Loucy (cell line): ENCODE data around the gene MBNL1.

Source experiments
- H2AFZ ChIP-seq: fragments of 200-600 bp; sonication (generic); 2 replicates; pipeline ENCODE4 v1.6.0; 2016; ENCODE audit warnings: antibody characterized with exemption, mild to moderate bottlenecking, low read length, moderate library complexity
- H3F3A ChIP-seq: fragments of 200-600 bp; 2 replicates; pipeline ENCODE4 v1.6.0; 2016; ENCODE audit warnings: antibody characterized with exemption, low read depth, mild to moderate bottlenecking
- H3K27me3 ChIP-seq: fragments of 200-600 bp; sonication (generic); 2 replicates; pipeline ENCODE4 v1.6.1; 2014; ENCODE audit warnings: low read length, mild to moderate bottlenecking; ENCODE audit not compliant: insufficient read depth, poor library complexity, severe bottlenecking
- H3K36me3 ChIP-seq: fragments of 200-600 bp; sonication (generic); 2 replicates; pipeline ENCODE4 v1.6.1; 2016; ENCODE audit warnings: low read length; ENCODE audit not compliant: insufficient read depth
- H3K4me1 ChIP-seq: fragments of 200-600 bp; sonication (generic); 2 replicates; pipeline ENCODE4 v1.5.1; 2014; ENCODE audit warnings: low read length, mild to moderate bottlenecking; ENCODE audit not compliant: insufficient read depth, poor library complexity, severe bottlenecking
- H3K4me2 ChIP-seq: fragments of 200-600 bp; sonication (generic); 2 replicates; pipeline ENCODE4 v1.6.0; 2014; ENCODE audit warnings: antibody characterized with exemption, low read length, low read depth, mild to moderate bottlenecking; ENCODE audit not compliant: poor library complexity, severe bottlenecking
- H3K4me3 ChIP-seq: fragments of 200-600 bp; sonication (generic); 2 replicates; pipeline ENCODE4 v1.5.1; 2014; ENCODE audit warnings: low read length, mild to moderate bottlenecking, mixed read lengths; ENCODE audit not compliant: poor library complexity, severe bottlenecking
- H3K79me2 ChIP-seq: fragments of 200-600 bp; sonication (generic); 2 replicates; pipeline ENCODE4 v1.6.1; 2014; ENCODE audit warnings: low read length; ENCODE audit not compliant: insufficient read depth
- H3K9ac ChIP-seq: fragments of 200-600 bp; sonication (generic); 2 replicates; pipeline ENCODE4 v1.6.0; 2014; ENCODE audit warnings: mild to moderate bottlenecking, low read depth, low read length, moderate library complexity; ENCODE audit not compliant: poor library complexity, severe bottlenecking
- H3K9me2 ChIP-seq: fragments of 200-600 bp; sonication (generic); replicated peaks from 2 replicates; pipeline ENCODE4 v1.6.1; 2016; ENCODE audit warnings: low read depth, low read length, mixed read lengths
- H3K9me3 ChIP-seq: fragments of 200-600 bp; sonication (generic); 2 replicates; pipeline ENCODE4 v1.6.1; 2014; ENCODE audit warnings: mild to moderate bottlenecking, antibody characterized with exemption, low read length, low read depth; ENCODE audit not compliant: insufficient read depth
- H4K20me1 ChIP-seq: fragments of 200-600 bp; sonication (generic); 2 replicates; pipeline ENCODE4 v1.6.0; 2014; ENCODE audit warnings: antibody characterized with exemption, low read length, mild to moderate bottlenecking; ENCODE audit not compliant: insufficient read depth, poor library complexity, severe bottlenecking
- CTCF ChIP-seq: fragments of 200-600 bp; sonication (generic); conservative IDR thresholded peaks from 2 replicates; pipeline ENCODE4 v1.5.1; 2014; ENCODE audit warnings: mild to moderate bottlenecking, antibody characterized with exemption, low read length
- EZH2phosphoT487 ChIP-seq: fragments of 200-600 bp; IDR thresholded peaks from 2 replicates; pipeline ENCODE4 v1.6.1; 2018; ENCODE audit warnings: antibody characterized with exemption, mild to moderate bottlenecking, moderate library complexity, borderline replicate concordance

Gene MBNL1

GRCh38 chr3:152296382-152296781 lies 27.7 kb downstream of the MBNL1 start:
- no peak for TF ChIP-seq CTCF
- TF ChIP-seq EZH2phosphoT487 = no peak
- Histone ChIP-seq H3K36me3 (peaks cover 30% of the 10 kb centered on the region), H3K4me1 (peaks cover 44% of the 10 kb centered on the region), H4K20me1 (peaks cover 98% of the 10 kb centered on the region), H3K4me2 (no peak overlapping the region), H3K9ac (no peak overlapping the region), H3K9me2 (no peaks in the 10 kb centered on the region), H2AFZ (no peak overlapping the region), H3F3A (no peaks in the 10 kb centered on the region), H3K4me3 (no peak overlapping the region), H3K79me2 (peaks cover 100% of the 10 kb centered on the region), H3K27me3 (no peaks in the 10 kb centered on the region), H3K9me3 (no peaks in the 10 kb centered on the region)

GRCh38 chr3:152296971-152297370 lies 28.2 kb downstream of the MBNL1 start:
- Histone ChIP-seq H3K36me3 (peaks cover 36% of the 10 kb centered on the region), H3K4me2 (no peak overlapping the region), H3K4me1 (peaks cover 46% of the 10 kb centered on the region), H4K20me1 (peaks cover 98% of the 10 kb centered on the region), H3K9ac (no peak overlapping the region), H3K9me3 (no peaks in the 10 kb centered on the region), H3K79me2 (peaks cover 100% of the 10 kb centered on the region), H3K27me3 (no peaks in the 10 kb centered on the region), H2AFZ (no peak overlapping the region), H3K4me3 (no peak overlapping the region), H3F3A (no peaks in the 10 kb centered on the region), H3K9me2 (no peaks in the 10 kb centered on the region)
- TF ChIP-seq CTCF (no peak), EZH2phosphoT487 (no peak)

- H3K9ac ChIP-seq = no peak overlapping the region
- H3K9me3 ChIP-seq = no peaks in the 10 kb centered on the region
- H3K4me1 ChIP-seq = peaks cover 45% of the 10 kb centered on the region
- H3K4me2 ChIP-seq = peak overlapping the region; percentile 9
- H3K4me3 ChIP-seq = no peak overlapping the region
- peaks cover 100% of the 10 kb centered on the region for H3K79me2 ChIP-seq
- peaks cover 47% of the 10 kb centered on the region for H3K36me3 ChIP-seq
- no peak for TF ChIP-seq CTCF
- TF ChIP-seq EZH2phosphoT487 = no peak
- no peaks in the 10 kb centered on the region for H3K9me2 ChIP-seq
- H3F3A ChIP-seq = no peaks in the 10 kb centered on the region
- peaks cover 98% of the 10 kb centered on the region for H4K20me1 ChIP-seq
- H2AFZ ChIP-seq = no peak overlapping the region
- no peaks in the 10 kb centered on the region for H3K27me3 ChIP-seq
Observed at GRCh38 chr3:152298393-152299248, 29.9 kb downstream of the MBNL1 start.
